SH-SY5Y (cell line): Measurements from ENCODE around the gene BANP.

ENCODE experiments used
- GATA2 ChIP-seq: IDR thresholded peaks from 2 replicates; pipeline ENCODE4 v1.6.1; 2011; ENCODE audit warnings: mild to moderate bottlenecking, low read depth, low read length
- GATA3 ChIP-seq: IDR thresholded peaks from 2 replicates; pipeline ENCODE4 v1.6.1; 2011; ENCODE audit warnings: low read depth, mild to moderate bottlenecking, low read length, moderate library complexity

The BANP gene

GRCh38 chr16:87927195-87927562 lies 24.1 kb upstream of the BANP start:
- TF ChIP-seq GATA3: no peak
- TF ChIP-seq GATA2: no peak

- no peak for TF ChIP-seq GATA3
Measured at GRCh38 chr16:87929986-87930385, 21.2 kb upstream of the BANP start.

GRCh38 chr16:87930456-87930855 lies 20.8 kb upstream of the BANP start:
- TF ChIP-seq GATA3 (no peak), GATA2 (no peak)

GRCh38 chr16:87931504-87931903 lies 19.7 kb upstream of the BANP start:
- TF ChIP-seq GATA2 (no peak), GATA3 (no peak)

- TF ChIP-seq GATA2 (no peak), GATA3 (no peak)
Measured at GRCh38 chr16:87933140-87933495, 18.1 kb upstream of the BANP start.

GRCh38 chr16:87936375-87937230 lies 14.6 kb upstream of the BANP start, which contains the start of gene CA5A:
Gene CA5A (minus strand): TSS chr16:87936529. CDS start chr16:87936450, 79 bp downstream.
- TF ChIP-seq GATA3 (no peak), GATA2 (no peak)

GRCh38 chr16:87938412-87938949 lies 12.8 kb upstream of the BANP start:
- no peak for TF ChIP-seq GATA3
- TF ChIP-seq GATA2: no peak

GRCh38 chr16:87939562-87940423 lies 11.4 kb upstream of the BANP start:
- no peak for TF ChIP-seq GATA2
- TF ChIP-seq GATA3: no peak

- no peak for TF ChIP-seq GATA3
- TF ChIP-seq GATA2: no peak
Measured at GRCh38 chr16:87942680-87943079, 8.6 kb upstream of the BANP start.

GRCh38 chr16:87945351-87946042 lies 5.7 kb upstream of the BANP start:
- TF ChIP-seq GATA2 (peak; percentile 66), GATA3 (no peak)

- TF ChIP-seq GATA2: no peak
- TF ChIP-seq GATA3: no peak
Measured at GRCh38 chr16:87946596-87947347, 4.5 kb upstream of the BANP start.

GRCh38 chr16:87947356-87948118 lies 3.7 kb upstream of the BANP start:
- TF ChIP-seq GATA3: no peak
- no peak for TF ChIP-seq GATA2

- TF ChIP-seq GATA2 (no peak), GATA3 (no peak)
Measured at GRCh38 chr16:87948119-87948545, 3.1 kb upstream of the BANP start.

- TF ChIP-seq GATA3 (no peak), GATA2 (no peak)
Measured at GRCh38 chr16:87948735-87949070, 2.5 kb upstream of the BANP start.
